ENCODE results near the gene LIN9.

The LIN9 gene

GRCh38 chr1:226309398-226310244, 657 bp upstream of the LIN9 start:
- Histone ChIP-seq H3K4me3 (peak overlapping the region; percentile 93), H3K27ac (peak overlapping the region; percentile 66 to 82)
- DNase-seq (ENCODE audit: low spot score), result peak; percentile 77
- no peak for TF ChIP-seq CTCF (IDR thresholded peaks at IDR 0.05)

- no peak for DNase-seq (ENCODE audit: low spot score)
- H3K4me3 ChIP-seq, result peak overlapping the region; percentile 93
- no peak for TF ChIP-seq CTCF (IDR thresholded peaks at IDR 0.05)
- H3K27ac ChIP-seq, result peak overlapping the region; percentile 41 to 82
Measured at GRCh38 chr1:226308166-226308722, 720 bp downstream of the LIN9 start.

GRCh38 chr1:226306425-226306824, 2.5 kb downstream of the LIN9 start:
- no peak for DNase-seq (ENCODE audit: low spot score)
- no peak overlapping the region for H3K4me3 ChIP-seq
- no peak for TF ChIP-seq CTCF (IDR thresholded peaks at IDR 0.05)
- no peak overlapping the region for H3K27ac ChIP-seq

- no peak for TF ChIP-seq CTCF (IDR thresholded peaks at IDR 0.05)
- DNase-seq (ENCODE audit: low spot score), result no peak
- Histone ChIP-seq H3K4me3 (no peak overlapping the region), H3K27ac (no peak overlapping the region)
Measured at GRCh38 chr1:226305184-226305583, 3.8 kb downstream of the LIN9 start.

GRCh38 chr1:226304291-226304955, 4.5 kb downstream of the LIN9 start:
- Histone ChIP-seq H3K4me3 (no peak overlapping the region), H3K27ac (no peak overlapping the region)
- no peak for TF ChIP-seq CTCF (IDR thresholded peaks at IDR 0.05)
- DNase-seq (ENCODE audit: low spot score), result no peak

- Histone ChIP-seq H3K4me3 (no peak overlapping the region), H3K27ac (no peak overlapping the region)
- DNase-seq (ENCODE audit: low spot score), result no peak
- no peak for TF ChIP-seq CTCF (IDR thresholded peaks at IDR 0.05)
Measured at GRCh38 chr1:226302731-226303130, 6.2 kb downstream of the LIN9 start.
